Fibroblast of skin of abdomen (primary cell): ENCODE data around the gene NPHP4.

Experiments
- DNase-seq: peaks from one replicate; pipeline ENCODE4 v3.0.0-alpha.2; 2013

The NPHP4 gene

GRCh38 chr1:5970610-5971273, 21.5 kb downstream of the NPHP4 start:
- DNase-seq, result no peak

GRCh38 chr1:5969168-5969567, 23.1 kb downstream of the NPHP4 start:
- DNase-seq, result no peak

GRCh38 chr1:5968161-5968736, 24.0 kb downstream of the NPHP4 start:
- no peak for DNase-seq

- no peak for DNase-seq
These were observed 24.7 kb downstream of the NPHP4 start for GRCh38 chr1:5967351-5968160.

GRCh38 chr1:5966543-5967205, 25.6 kb downstream of the NPHP4 start:
- no peak for DNase-seq

GRCh38 chr1:5965586-5966131, 26.6 kb downstream of the NPHP4 start:
- DNase-seq, result no peak

GRCh38 chr1:5962265-5963105, 29.7 kb downstream of the NPHP4 start:
- DNase-seq, result no peak

GRCh38 chr1:5961601-5962000, 30.6 kb downstream of the NPHP4 start:
- no peak for DNase-seq

- no peak for DNase-seq
These were observed 31.9 kb downstream of the NPHP4 start for GRCh38 chr1:5960336-5960735.

GRCh38 chr1:5959667-5960230, 32.5 kb downstream of the NPHP4 start:
- DNase-seq, result no peak

- DNase-seq, result no peak
These were observed 33.1 kb downstream of the NPHP4 start for GRCh38 chr1:5959087-5959486.

GRCh38 chr1:5956022-5956830, 36.0 kb downstream of the NPHP4 start:
- DNase-seq, result no peak

GRCh38 chr1:5955479-5955977, 36.7 kb downstream of the NPHP4 start:
- no peak for DNase-seq

GRCh38 chr1:5954964-5955363, 37.3 kb downstream of the NPHP4 start:
- no peak for DNase-seq

GRCh38 chr1:5953386-5953785, 38.8 kb downstream of the NPHP4 start:
- no peak for DNase-seq

- no peak for DNase-seq
These were observed 40.3 kb downstream of the NPHP4 start for GRCh38 chr1:5951846-5952410.

- no peak for DNase-seq
These were observed 41.0 kb downstream of the NPHP4 start for GRCh38 chr1:5950994-5951785.

- DNase-seq, result no peak
These were observed 41.9 kb downstream of the NPHP4 start for GRCh38 chr1:5950201-5950895.

- DNase-seq, result no peak
These were observed 42.5 kb downstream of the NPHP4 start for GRCh38 chr1:5949761-5950100.
